ENCODE data around the gene KCNE2.
"Not testable (repeated sequence)": the region's sequence is repeated elsewhere in the genome, so short reads cannot be mapped to it uniquely, and the experiment has no call there.

Gene KCNE2

GRCh38 chr21:34404742-34405141 is 40.9 kb downstream of the KCNE2 start:
- DNase-seq; H3K27me3 ChIP-seq (replicated peaks in 2 of 5; ENCODE audit: control insufficient read depth in 4 of 5, insufficient read depth in 5 of 5, low read length in 4 of 5); H3K36me3 ChIP-seq (ENCODE audit: control insufficient read depth in 4 of 4, insufficient read depth in 4 of 4, low read length in 3 of 4); H3K4me3 ChIP-seq (ENCODE audit: control insufficient read depth in 1 of 7, extremely low read depth in 1 of 7, insufficient read depth in 4 of 7, low read depth in 2 of 7, low read length in 6 of 7); H3K4me1 ChIP-seq (ENCODE audit: control extremely low read depth in 1 of 4, control insufficient read depth in 4 of 4, insufficient read depth in 4 of 4, low read length in 3 of 4); POLR2A ChIA-PET; H3K27ac ChIP-seq (ENCODE audit: insufficient read depth in 1 of 2, low read depth in 1 of 2, low read length in 2 of 2, poor library complexity in 1 of 2, severe bottlenecking in 2 of 2); CTCF ChIA-PET; H3K9me3 ChIP-seq (ENCODE audit: control extremely low read depth in 1 of 5, control insufficient read depth in 4 of 5, insufficient read depth in 2 of 5, low read depth in 1 of 5, low read length in 4 of 5): not testable (repeated sequence)
- WGBS (ENCODE audit: insufficient coverage), result no CpG with 5 or more reads among the region's 5 CpGs

GRCh38 chr21:34405686-34406085 is 41.9 kb downstream of the KCNE2 start:
- CTCF ChIA-PET, result not testable (repeated sequence)
- WGBS (ENCODE audit: insufficient coverage), result no CpG with 5 or more reads among the region's 2 CpGs

GRCh38 chr21:34406102-34406501 is 42.3 kb downstream of the KCNE2 start:
- DNase-seq; H3K27ac ChIP-seq (ENCODE audit: insufficient read depth in 1 of 2, low read depth in 1 of 2, low read length in 2 of 2, poor library complexity in 1 of 2, severe bottlenecking in 2 of 2); H3K9me3 ChIP-seq (ENCODE audit: control extremely low read depth in 1 of 5, control insufficient read depth in 4 of 5, insufficient read depth in 2 of 5, low read depth in 1 of 5, low read length in 4 of 5); H3K4me1 ChIP-seq (ENCODE audit: control extremely low read depth in 1 of 4, control insufficient read depth in 4 of 4, insufficient read depth in 4 of 4, low read length in 3 of 4); H3K36me3 ChIP-seq (ENCODE audit: control insufficient read depth in 4 of 4, insufficient read depth in 4 of 4, low read length in 3 of 4); H3K4me3 ChIP-seq (ENCODE audit: control insufficient read depth in 1 of 7, extremely low read depth in 1 of 7, insufficient read depth in 4 of 7, low read depth in 2 of 7, low read length in 6 of 7); H3K27me3 ChIP-seq (replicated peaks in 2 of 5; ENCODE audit: control insufficient read depth in 4 of 5, insufficient read depth in 5 of 5, low read length in 4 of 5); POLR2A ChIA-PET; CTCF ChIA-PET: not testable (repeated sequence)
- no CpG with 5 or more reads among the region's 6 CpGs for WGBS (ENCODE audit: insufficient coverage)

More at GRCh38 chr21:34405686-34406085, 41.9 kb downstream of the KCNE2 start:
- H3K27me3 ChIP-seq (replicated peaks in 2 of 5; ENCODE audit: control insufficient read depth in 4 of 5, insufficient read depth in 5 of 5, low read length in 4 of 5); H3K9me3 ChIP-seq (ENCODE audit: control extremely low read depth in 1 of 5, control insufficient read depth in 4 of 5, insufficient read depth in 2 of 5, low read depth in 1 of 5, low read length in 4 of 5); DNase-seq; POLR2A ChIA-PET; H3K36me3 ChIP-seq (ENCODE audit: control insufficient read depth in 4 of 4, insufficient read depth in 4 of 4, low read length in 3 of 4); H3K4me3 ChIP-seq (ENCODE audit: control insufficient read depth in 1 of 7, extremely low read depth in 1 of 7, insufficient read depth in 4 of 7, low read depth in 2 of 7, low read length in 6 of 7); H3K27ac ChIP-seq (ENCODE audit: insufficient read depth in 1 of 2, low read depth in 1 of 2, low read length in 2 of 2, poor library complexity in 1 of 2, severe bottlenecking in 2 of 2); H3K4me1 ChIP-seq (ENCODE audit: control extremely low read depth in 1 of 4, control insufficient read depth in 4 of 4, insufficient read depth in 4 of 4, low read length in 3 of 4): not testable (repeated sequence)

GRCh38 chr21:34406676-34407075 is 42.9 kb downstream of the KCNE2 start:
- H3K27me3 ChIP-seq (replicated peaks in 2 of 5; ENCODE audit: control insufficient read depth in 4 of 5, insufficient read depth in 5 of 5, low read length in 4 of 5); DNase-seq; H3K4me1 ChIP-seq (ENCODE audit: control extremely low read depth in 1 of 4, control insufficient read depth in 4 of 4, insufficient read depth in 4 of 4, low read length in 3 of 4); CTCF ChIA-PET; H3K36me3 ChIP-seq (ENCODE audit: control insufficient read depth in 4 of 4, insufficient read depth in 4 of 4, low read length in 3 of 4); POLR2A ChIA-PET; H3K9me3 ChIP-seq (ENCODE audit: control extremely low read depth in 1 of 5, control insufficient read depth in 4 of 5, insufficient read depth in 2 of 5, low read depth in 1 of 5, low read length in 4 of 5); H3K27ac ChIP-seq (ENCODE audit: insufficient read depth in 1 of 2, low read depth in 1 of 2, low read length in 2 of 2, poor library complexity in 1 of 2, severe bottlenecking in 2 of 2); H3K4me3 ChIP-seq (ENCODE audit: control insufficient read depth in 1 of 7, extremely low read depth in 1 of 7, insufficient read depth in 4 of 7, low read depth in 2 of 7, low read length in 6 of 7): not testable (repeated sequence)
- no CpG with 5 or more reads among the region's 2 CpGs for WGBS (ENCODE audit: insufficient coverage)

- POLR2A ChIA-PET; H3K27ac ChIP-seq (ENCODE audit: insufficient read depth in 1 of 2, low read depth in 1 of 2, low read length in 2 of 2, poor library complexity in 1 of 2, severe bottlenecking in 2 of 2); H3K27me3 ChIP-seq (replicated peaks in 2 of 5; ENCODE audit: control insufficient read depth in 4 of 5, insufficient read depth in 5 of 5, low read length in 4 of 5); H3K4me1 ChIP-seq (ENCODE audit: control extremely low read depth in 1 of 4, control insufficient read depth in 4 of 4, insufficient read depth in 4 of 4, low read length in 3 of 4); CTCF ChIA-PET; DNase-seq; H3K4me3 ChIP-seq (ENCODE audit: control insufficient read depth in 1 of 7, extremely low read depth in 1 of 7, insufficient read depth in 4 of 7, low read depth in 2 of 7, low read length in 6 of 7); H3K9me3 ChIP-seq (ENCODE audit: control extremely low read depth in 1 of 5, control insufficient read depth in 4 of 5, insufficient read depth in 2 of 5, low read depth in 1 of 5, low read length in 4 of 5); H3K36me3 ChIP-seq (ENCODE audit: control insufficient read depth in 4 of 4, insufficient read depth in 4 of 4, low read length in 3 of 4): not testable (repeated sequence)
- WGBS (ENCODE audit: insufficient coverage), result no CpG with 5 or more reads among the region's 9 CpGs
These were observed 43.5 kb downstream of the KCNE2 start for GRCh38 chr21:34407294-34407693.

- WGBS (ENCODE audit: insufficient coverage), result no CpG with 5 or more reads among the region's 5 CpGs
- H3K27ac ChIP-seq (ENCODE audit: insufficient read depth in 1 of 2, low read depth in 1 of 2, low read length in 2 of 2, poor library complexity in 1 of 2, severe bottlenecking in 2 of 2); H3K36me3 ChIP-seq (ENCODE audit: control insufficient read depth in 4 of 4, insufficient read depth in 4 of 4, low read length in 3 of 4); H3K4me3 ChIP-seq (ENCODE audit: control insufficient read depth in 1 of 7, extremely low read depth in 1 of 7, insufficient read depth in 4 of 7, low read depth in 2 of 7, low read length in 6 of 7); POLR2A ChIA-PET; CTCF ChIA-PET; H3K4me1 ChIP-seq (ENCODE audit: control extremely low read depth in 1 of 4, control insufficient read depth in 4 of 4, insufficient read depth in 4 of 4, low read length in 3 of 4); H3K27me3 ChIP-seq (replicated peaks in 2 of 5; ENCODE audit: control insufficient read depth in 4 of 5, insufficient read depth in 5 of 5, low read length in 4 of 5); DNase-seq; H3K9me3 ChIP-seq (ENCODE audit: control extremely low read depth in 1 of 5, control insufficient read depth in 4 of 5, insufficient read depth in 2 of 5, low read depth in 1 of 5, low read length in 4 of 5): not testable (repeated sequence)
These were observed 53.8 kb downstream of the KCNE2 start for GRCh38 chr21:34417448-34418077.
